SH-SY5Y (cell line): ENCODE data around the gene JAKMIP3.

Experiments
- GATA2 ChIP-seq: IDR thresholded peaks from 2 replicates; pipeline ENCODE4 v1.6.1; 2011; ENCODE audit warnings: mild to moderate bottlenecking, low read depth, low read length
- GATA3 ChIP-seq: IDR thresholded peaks from 2 replicates; pipeline ENCODE4 v1.6.1; 2011; ENCODE audit warnings: low read depth, mild to moderate bottlenecking, low read length, moderate library complexity

DNA sequence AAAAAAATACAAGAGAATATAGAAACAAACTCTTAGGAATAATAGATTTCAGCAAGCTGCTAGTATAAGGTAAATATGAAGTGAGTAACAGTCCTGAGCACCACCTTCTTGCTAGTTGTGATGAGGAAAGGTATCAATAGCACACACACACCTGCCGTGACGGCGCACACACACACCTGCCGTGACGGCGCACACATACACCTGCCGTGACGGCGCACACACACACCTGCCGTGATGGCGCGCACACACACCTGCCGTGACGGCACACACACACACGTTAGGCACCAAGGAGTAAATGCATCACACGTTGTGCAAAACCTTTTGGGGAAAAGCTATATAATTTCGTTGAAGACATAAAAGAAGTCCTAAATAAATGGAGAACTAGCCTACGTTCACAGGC lies 4.7 kb upstream of the JAKMIP3 start:
- TF ChIP-seq GATA2 (no peak), GATA3 (no peak)
